Trophoblast cell (in vitro differentiated cells and primary cell): ENCODE data around the gene JUP.

Experiments
- DNase-seq, 2 donors: peaks; one replicate each; pipeline ENCODE4 v3.0.0-alpha.2; 2016
- H2AFZ ChIP-seq: 2 replicates; pipeline ENCODE4 v1.6.1; 2013; ENCODE audit warnings: low read length, moderate library complexity, mild to moderate bottlenecking; ENCODE audit not compliant: insufficient read depth, poor library complexity
- H2AK5ac ChIP-seq: 2 replicates; pipeline ENCODE4 v1.6.1; 2013; ENCODE audit warnings: mild to moderate bottlenecking, low read length
- H2BK120ac ChIP-seq: 2 replicates; pipeline ENCODE4 v1.6.1; 2013; ENCODE audit warnings: low read length, mild to moderate bottlenecking, moderate library complexity; ENCODE audit not compliant: insufficient read depth, poor library complexity
- H2BK12ac ChIP-seq: 2 replicates; pipeline ENCODE4 v1.6.1; 2013; ENCODE audit warnings: mild to moderate bottlenecking, low read length, moderate library complexity
- H2BK5ac ChIP-seq: 2 replicates; pipeline ENCODE4 v1.6.1; 2013; ENCODE audit warnings: low read length, low read depth, moderate library complexity, mild to moderate bottlenecking; ENCODE audit not compliant: poor library complexity
- H3K14ac ChIP-seq: 2 replicates; pipeline ENCODE4 v1.6.1; 2013; ENCODE audit warnings: mild to moderate bottlenecking, low read length
- H3K18ac ChIP-seq: 2 replicates; pipeline ENCODE4 v1.6.1; 2013; ENCODE audit warnings: mild to moderate bottlenecking, low read length
- H3K23ac ChIP-seq: 2 replicates; pipeline ENCODE4 v1.6.1; 2013; ENCODE audit warnings: low read length
- H3K27ac ChIP-seq: 2 replicates; pipeline ENCODE4 v1.5.1; 2013; ENCODE audit warnings: low read depth, mild to moderate bottlenecking, inconsistent platforms, low read length, moderate library complexity
- H3K27me3 ChIP-seq: 2 replicates; pipeline ENCODE4 v1.6.1; 2013; ENCODE audit warnings: inconsistent platforms, mild to moderate bottlenecking, low read length, moderate library complexity; ENCODE audit not compliant: insufficient read depth
- H3K36me3 ChIP-seq, 2 experiments: 1 replicate in 1 of 2; 2 replicates in 1 of 2; pipeline ENCODE4 v1.6.1; 2013; ENCODE audit warnings: low read length in 2 of 2, mild to moderate bottlenecking in 2 of 2, moderate library complexity in 1 of 2; ENCODE audit not compliant: insufficient read depth in 2 of 2, control insufficient read depth in 1 of 2
- H3K4ac ChIP-seq: 2 replicates; pipeline ENCODE4 v1.6.1; 2013; ENCODE audit warnings: low read depth, mild to moderate bottlenecking, low read length, moderate library complexity
- H3K4me1 ChIP-seq, 2 experiments: 1 replicate in 1 of 2; 2 replicates in 1 of 2; pipeline ENCODE4 v1.6.1; 2013; ENCODE audit warnings: low read length in 2 of 2, mild to moderate bottlenecking in 2 of 2, moderate library complexity in 1 of 2; ENCODE audit not compliant: insufficient read depth in 2 of 2, control insufficient read depth in 1 of 2
- H3K4me2 ChIP-seq: 2 replicates; pipeline ENCODE4 v1.6.1; 2013; ENCODE audit warnings: inconsistent platforms, mild to moderate bottlenecking, low read length, moderate library complexity
- H3K4me3 ChIP-seq: 2 replicates; pipeline ENCODE4 v1.5.1; 2013; ENCODE audit warnings: mild to moderate bottlenecking, low read depth, low read length, inconsistent platforms
- H3K79me1 ChIP-seq: one replicate; pipeline ENCODE4 v1.6.1; 2013; ENCODE audit warnings: low read length
- H3K79me2 ChIP-seq: 2 replicates; pipeline ENCODE4 v1.6.1; 2013; ENCODE audit warnings: low read length, mild to moderate bottlenecking; ENCODE audit not compliant: control insufficient read depth, insufficient read depth, poor library complexity
- H3K9ac ChIP-seq: 2 replicates; pipeline ENCODE4 v1.6.1; 2013; ENCODE audit warnings: mild to moderate bottlenecking, low read length
- H3K9me3 ChIP-seq: 2 replicates; pipeline ENCODE4 v1.6.1; 2013; ENCODE audit warnings: low read depth, mild to moderate bottlenecking, control low read depth, inconsistent platforms, low read length; ENCODE audit not compliant: insufficient read depth
- H4K12ac ChIP-seq: 2 replicates; pipeline ENCODE4 v1.6.1; 2013; ENCODE audit warnings: low read depth, mild to moderate bottlenecking, low read length, moderate library complexity
- H4K8ac ChIP-seq: 2 replicates; pipeline ENCODE4 v1.6.1; 2013; ENCODE audit warnings: low read depth, mild to moderate bottlenecking, low read length, moderate library complexity
- H4K91ac ChIP-seq: one replicate; pipeline ENCODE4 v1.6.1; 2013; ENCODE audit warnings: low read depth, mild to moderate bottlenecking, low read length, moderate library complexity
- WGBS: extraction: QIAGEN DNeasy Blood & Tissue Kit; methylation state at CpG from one replicate; pipeline ENCODE4 v1.1.7; 2013; ENCODE audit warnings: missing lambda C conversion rate; ENCODE audit not compliant: insufficient read length, insufficient coverage; ENCODE audit errors: extremely low coverage; 5-methylcytosine and 5-hydroxymethylcytosine counted together

JUP gene

DNA sequence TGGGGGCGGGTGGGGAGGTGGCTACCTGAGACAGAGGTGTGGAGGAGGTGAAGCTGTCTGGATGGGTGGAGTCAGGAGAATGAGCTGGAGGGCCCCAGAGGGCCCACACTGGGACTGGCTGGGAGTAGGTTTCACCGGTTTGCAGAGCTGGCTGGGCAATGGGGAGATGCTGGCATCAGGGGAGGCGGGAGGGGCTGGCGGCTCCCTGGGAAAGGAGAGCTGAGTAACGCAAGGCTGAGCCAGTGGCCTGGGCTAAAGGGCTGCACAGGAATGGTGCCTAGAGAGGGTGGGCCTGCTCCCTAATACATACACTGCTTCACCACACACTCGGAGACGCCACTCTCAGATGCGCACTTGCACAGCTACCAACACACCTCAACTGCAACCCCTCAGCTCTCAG, 12.9 kb upstream of the JUP start:
- no peak overlapping the region for H3K23ac ChIP-seq
- peaks cover 18 to 28% of the 10 kb centered on the region in 2 experiments for H3K4me1 ChIP-seq

DNA sequence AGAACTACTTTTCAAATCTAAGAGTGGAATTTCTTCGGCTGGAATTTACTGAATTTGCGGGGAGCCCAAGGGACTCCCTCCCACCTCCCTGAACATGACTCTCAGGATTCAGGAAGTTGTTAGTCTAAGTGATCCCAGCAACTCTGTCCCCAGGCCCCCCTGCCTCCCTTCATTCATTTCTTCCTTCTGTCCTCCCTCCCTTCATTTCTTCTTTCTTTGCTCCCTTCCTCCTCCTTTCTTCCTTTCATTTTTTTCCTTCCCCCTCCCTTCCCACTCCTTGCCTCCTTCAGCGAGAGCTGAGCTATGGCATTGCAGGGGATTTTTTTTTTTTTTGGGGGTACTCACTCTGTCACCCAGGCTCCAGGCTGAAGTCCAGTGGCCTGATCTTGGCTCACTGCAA, 10.9 kb upstream of the JUP start:
- Histone ChIP-seq H3K9ac (no peak overlapping the region), H3K79me1 (peaks cover 32% of the 10 kb centered on the region), H3K9me3 (no peaks in the 10 kb centered on the region), H4K8ac (peak overlapping the region; percentile 33), H3K36me3 (peaks cover 1 to 3% of the 10 kb centered on the region in 2 experiments), H3K4me3 (no peak overlapping the region), H3K27me3 (no peaks in the 10 kb centered on the region), H3K27ac (no peak overlapping the region), H3K23ac (no peak overlapping the region), H3K14ac (peak overlapping the region; percentile 25), H3K18ac (no peak overlapping the region), H3K4me1 (peaks cover 32 to 41% of the 10 kb centered on the region in 2 experiments), H2AFZ (no peak overlapping the region), H4K12ac (no peak overlapping the region), H2AK5ac (no peak overlapping the region), H2BK12ac (peak overlapping the region; percentile 56), H3K4ac (no peak overlapping the region), H2BK5ac (peak overlapping the region; percentile 56), H2BK120ac (peak overlapping the region; percentile 31), H4K91ac (peak overlapping the region; percentile 31), H3K4me2 (no peak overlapping the region), H3K79me2 (peaks cover 6% of the 10 kb centered on the region)
- no peak for DNase-seq
- no CpG with 5 or more reads among the region's 3 CpGs for WGBS

More for the DNA sequence above, 12.9 kb upstream of the JUP start:
- Histone ChIP-seq H2AK5ac (peak overlapping the region; percentile 1), H2AFZ (no peak overlapping the region), H3K79me2 (no peaks in the 10 kb centered on the region), H2BK12ac (peak overlapping the region; percentile 9), H3K4ac (no peak overlapping the region), H2BK120ac (no peak overlapping the region), H3K27ac (no peak overlapping the region), H3K18ac (no peak overlapping the region), H3K79me1 (peaks cover 17% of the 10 kb centered on the region), H3K9me3 (no peaks in the 10 kb centered on the region), H2BK5ac (no peak overlapping the region), H3K36me3 (peaks cover 3 to 6% of the 10 kb centered on the region in 2 experiments), H3K27me3 (no peaks in the 10 kb centered on the region), H4K91ac (no peak overlapping the region), H3K4me2 (no peak overlapping the region), H3K9ac (no peak overlapping the region), H3K4me3 (no peak overlapping the region), H3K14ac (no peak overlapping the region), H4K12ac (no peak overlapping the region), H4K8ac (no peak overlapping the region)
- DNase-seq, result peak; percentile 62 to 65
- WGBS, result no CpG with 5 or more reads among the region's 8 CpGs

DNA sequence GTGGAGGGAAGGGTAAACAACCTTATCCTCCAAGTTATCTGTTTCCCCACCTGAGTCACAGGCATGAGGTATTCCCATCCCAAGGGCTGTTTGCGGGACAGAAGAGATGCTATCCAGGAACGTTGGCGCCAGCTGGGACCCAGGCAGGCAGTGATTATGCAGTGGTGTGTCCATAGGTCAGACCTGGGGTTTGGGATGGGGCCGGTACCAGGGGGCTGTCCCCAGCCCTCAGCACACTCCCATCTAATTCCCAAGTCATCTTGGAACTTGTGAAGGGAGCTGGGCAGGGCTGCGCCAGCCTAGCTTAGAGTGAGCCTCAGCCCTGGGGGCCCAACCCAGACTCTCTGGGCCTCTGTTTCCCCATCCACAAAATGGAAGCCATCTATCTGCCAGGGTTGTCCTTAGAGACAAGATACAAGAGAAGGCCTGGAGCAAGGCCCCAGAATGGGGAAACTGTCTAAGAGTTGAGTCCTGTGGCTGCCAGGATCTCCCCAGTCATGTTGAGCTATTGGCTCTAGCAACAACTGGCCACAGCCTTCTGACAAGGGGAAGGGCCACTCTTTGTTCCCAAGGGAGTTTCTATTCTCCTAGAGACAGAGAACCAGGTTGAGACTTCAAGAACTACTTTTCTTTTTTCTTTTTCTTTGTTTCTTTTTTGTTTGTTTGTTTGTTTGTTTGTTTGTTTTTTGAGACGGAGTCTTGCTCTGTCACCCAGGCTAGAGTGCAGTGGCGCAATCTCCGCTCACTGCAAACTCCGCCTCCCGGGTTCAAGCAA, 9.8 kb upstream of the JUP start:
- Histone ChIP-seq H3K9ac (no peak overlapping the region), H3K18ac (peak overlapping the region; percentile 22), H3K79me2 (peaks cover 6% of the 10 kb centered on the region), H3K4me2 (no peak overlapping the region), H3K14ac (peak overlapping the region; percentile 4), H2BK5ac (peak overlapping the region; percentile 71), H3K9me3 (peaks cover 1% of the 10 kb centered on the region), H3K4ac (no peak overlapping the region), H2BK120ac (peak overlapping the region; percentile 48), H3K23ac (no peak overlapping the region), H3K27me3 (no peaks in the 10 kb centered on the region), H2BK12ac (peak overlapping the region; percentile 19), H4K91ac (peak overlapping the region; percentile 88), H3K27ac (peak overlapping the region; percentile 90), H4K12ac (no peak overlapping the region), H3K79me1 (peaks cover 31% of the 10 kb centered on the region), H3K4me1 (peaks cover 36 to 46% of the 10 kb centered on the region in 2 experiments), H4K8ac (peak overlapping the region; percentile 27), H2AFZ (no peak overlapping the region), H3K36me3 (no peaks in the 10 kb centered on the region), H3K4me3 (no peak overlapping the region), H2AK5ac (no peak overlapping the region)
- DNase-seq, result peak; percentile 92 to 93
- no CpG with 5 or more reads among the region's 10 CpGs for WGBS

DNA sequence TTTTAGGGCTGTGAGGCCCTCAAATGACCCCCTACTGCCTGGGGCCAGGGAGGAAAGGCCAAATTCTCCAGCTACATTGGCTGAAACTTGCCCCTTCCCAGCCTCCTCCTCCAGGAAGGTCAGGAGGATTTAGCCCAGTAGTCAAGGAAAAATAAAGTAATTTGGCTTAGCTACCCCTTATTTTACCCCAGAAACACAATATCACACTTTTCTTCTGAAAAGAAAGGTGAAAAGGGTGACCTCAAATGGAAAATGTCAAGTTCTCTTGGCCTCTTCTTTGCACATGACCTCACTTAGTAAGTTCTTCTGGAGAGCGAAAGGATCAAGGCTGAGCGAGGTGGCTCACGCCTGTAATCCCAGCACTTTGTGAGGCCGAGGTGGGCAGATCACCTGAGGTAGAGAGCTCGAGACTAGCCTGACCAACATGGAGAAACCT, 8.0 kb upstream of the JUP start:
- H3K14ac ChIP-seq, result no peak overlapping the region
- no peaks in the 10 kb centered on the region for H3K36me3 ChIP-seq
- H4K8ac ChIP-seq, result no peak overlapping the region

More for the DNA sequence above, 8.0 kb upstream of the JUP start:
- Histone ChIP-seq H3K9ac (no peak overlapping the region), H2AFZ (no peak overlapping the region), H3K79me1 (peaks cover 26% of the 10 kb centered on the region), H2BK120ac (no peak overlapping the region), H3K27ac (peak overlapping the region; percentile 86), H3K9me3 (peaks cover 1% of the 10 kb centered on the region), H2AK5ac (no peak overlapping the region), H3K27me3 (no peaks in the 10 kb centered on the region), H3K4ac (no peak overlapping the region), H3K4me1 (peaks cover 31 to 38% of the 10 kb centered on the region in 2 experiments), H2BK12ac (peak overlapping the region; percentile 55), H3K4me3 (no peak overlapping the region), H3K18ac (no peak overlapping the region), H2BK5ac (no peak overlapping the region), H4K91ac (no peak overlapping the region), H3K4me2 (no peak overlapping the region), H3K79me2 (peaks cover 6% of the 10 kb centered on the region), H4K12ac (no peak overlapping the region), H3K23ac (no peak overlapping the region)
- no CpG with 5 or more reads among the region's 5 CpGs for WGBS
- peak in 1 of 2 donors; percentile 48 for DNase-seq
